HG02852 (cell line): ENCODE measurements around the gene PTPRM.

Experiments
- ATAC-seq: cut with Tn5 transposase; IDR thresholded peaks from one replicate; pipeline ENCODE4 v1.9.1; 2021; ENCODE audit warnings: mild to moderate bottlenecking, moderate library complexity; ENCODE audit not compliant: unreplicated experiment

The PTPRM gene

GRCh38 chr18:7979714-7980113 is 412.6 kb downstream of the PTPRM start:
- no peak for ATAC-seq

GRCh38 chr18:7980136-7980535 is 413.0 kb downstream of the PTPRM start:
- no peak for ATAC-seq

- ATAC-seq, result no peak
These were observed 413.5 kb downstream of the PTPRM start for GRCh38 chr18:7980656-7981055.

- ATAC-seq, result no peak
These were observed 415.1 kb downstream of the PTPRM start for GRCh38 chr18:7982216-7982615.

GRCh38 chr18:7987284-7987976 is 420.3 kb downstream of the PTPRM start:
- no peak for ATAC-seq

GRCh38 chr18:7990670-7991069 is 423.6 kb downstream of the PTPRM start:
- ATAC-seq, result no peak

GRCh38 chr18:8001711-8002301 is 434.7 kb downstream of the PTPRM start:
- ATAC-seq, result no peak

- no peak for ATAC-seq
These were observed 437.0 kb downstream of the PTPRM start for GRCh38 chr18:8003878-8004675.

GRCh38 chr18:8004792-8005191 is 437.7 kb downstream of the PTPRM start:
- ATAC-seq, result no peak

- ATAC-seq, result no peak
These were observed 438.9 kb downstream of the PTPRM start for GRCh38 chr18:8005870-8006569.

- no peak for ATAC-seq
These were observed 439.9 kb downstream of the PTPRM start for GRCh38 chr18:8006979-8007378.

- no peak for ATAC-seq
These were observed 440.9 kb downstream of the PTPRM start for GRCh38 chr18:8008033-8008432.

- ATAC-seq, result no peak
These were observed 444.2 kb downstream of the PTPRM start for GRCh38 chr18:8011361-8011760.

GRCh38 chr18:8011906-8012305 is 444.8 kb downstream of the PTPRM start:
- no peak for ATAC-seq

GRCh38 chr18:8018701-8019331 is 451.7 kb downstream of the PTPRM start:
- no peak for ATAC-seq

- no peak for ATAC-seq
These were observed 452.5 kb downstream of the PTPRM start for GRCh38 chr18:8019600-8019999.

- ATAC-seq, result no peak
These were observed 453.2 kb downstream of the PTPRM start for GRCh38 chr18:8020132-8020846.

- ATAC-seq, result no peak
These were observed 461.9 kb downstream of the PTPRM start for GRCh38 chr18:8029061-8029460.

- ATAC-seq, result no peak
These were observed 462.6 kb downstream of the PTPRM start for GRCh38 chr18:8029731-8030130.

GRCh38 chr18:8030201-8030600 is 463.1 kb downstream of the PTPRM start:
- no peak for ATAC-seq
